SK-N-SH treated with all-trans-retinoic acid at 6 μM for 48 hours (cell line): ENCODE data around the gene PAPPA2.

Source experiments
- CSRNP3 ChIP-seq: fragments of 250-450 bp; sonication (Bioruptor Pico); IDR thresholded peaks from 2 replicates; pipeline ENCODE4 v1.5.1; 2021; ENCODE audit warnings: mild to moderate bottlenecking, moderate library complexity
- GLIS3 ChIP-seq: fragments of 250-450 bp; sonication (Bioruptor Pico); IDR thresholded peaks from 2 replicates; pipeline ENCODE4 v1.5.0; 2020; ENCODE audit warnings: mild to moderate bottlenecking, moderate library complexity
- ISL1 ChIP-seq: fragments of 250-450 bp; sonication (Bioruptor Pico); IDR thresholded peaks from 2 replicates; pipeline ENCODE4 v2.1.2; 2022; ENCODE audit warnings: mild to moderate bottlenecking, moderate library complexity
- ZFP30 ChIP-seq: fragments of 450-650 bp; formaldehyde crosslinking; IDR thresholded peaks from 2 replicates; pipeline ENCODE4 v1.5.0; 2022; ENCODE audit warnings: mild to moderate bottlenecking, moderate library complexity

GRCh38 chr1:176803596-176803995 is 340.6 kb downstream of the PAPPA2 start:
- TF ChIP-seq CSRNP3 (CRISPR knock-in tag) (no peak), GLIS3 (CRISPR knock-in tag) (no peak), ISL1 (CRISPR knock-in tag) (no peak), ZFP30 (CRISPR knock-in tag) (no peak)
